ENCODE data around the gene CA5A. TPM values are rescaled to one million over a fixed set of nuclear protein-coding genes. Genes with fewer than 3 reads are reported as not detected.
"Not testable (repeated sequence)": the region's sequence is repeated elsewhere in the genome, so short reads cannot be mapped to it uniquely, and the experiment has no call there.

The CA5A gene
- total RNA-seq, 1 donor from 2014 or later = not detected

DNA sequence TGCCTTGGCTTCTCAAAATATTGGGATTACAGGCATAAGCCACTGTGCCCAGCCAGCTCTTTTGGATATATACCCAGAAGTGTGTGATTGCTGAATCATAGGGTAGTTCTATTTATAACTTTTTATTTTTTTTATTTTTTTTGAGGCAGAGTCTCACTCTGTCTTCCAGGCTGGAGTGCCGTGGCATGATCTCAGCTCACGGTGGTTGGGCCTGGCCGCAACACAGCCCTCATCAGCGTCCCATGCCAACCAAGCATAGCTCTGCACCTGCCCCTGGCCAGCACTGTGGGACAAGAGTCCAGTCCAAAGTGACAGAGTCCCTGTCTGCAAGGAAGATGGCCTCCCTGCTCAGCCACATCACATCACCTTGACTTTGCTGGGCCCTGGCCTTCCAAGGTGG is 42.3 kb downstream of the CA5A start:
- DNase-seq = not testable (repeated sequence)

DNA sequence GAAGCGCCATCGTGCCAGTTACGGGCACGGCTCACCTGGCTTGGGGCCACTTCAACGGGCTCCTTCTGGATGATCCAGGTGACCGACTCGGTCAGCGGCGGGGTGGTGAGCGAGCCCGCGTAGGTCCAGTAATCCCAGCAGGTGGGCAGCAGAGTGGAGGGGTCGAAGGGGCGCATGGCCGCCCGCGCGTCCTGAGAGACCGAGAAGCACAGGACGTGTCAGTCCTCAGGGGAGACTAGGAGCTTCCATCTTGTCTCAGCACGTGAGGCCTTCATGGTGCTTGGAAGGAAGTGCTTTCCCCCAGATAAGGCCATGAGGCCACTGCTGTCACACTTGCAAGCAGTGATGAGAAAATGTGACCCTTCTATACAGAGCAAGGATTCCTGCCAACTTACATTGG is 44.6 kb downstream of the CA5A start:
- no peak for DNase-seq

DNA sequence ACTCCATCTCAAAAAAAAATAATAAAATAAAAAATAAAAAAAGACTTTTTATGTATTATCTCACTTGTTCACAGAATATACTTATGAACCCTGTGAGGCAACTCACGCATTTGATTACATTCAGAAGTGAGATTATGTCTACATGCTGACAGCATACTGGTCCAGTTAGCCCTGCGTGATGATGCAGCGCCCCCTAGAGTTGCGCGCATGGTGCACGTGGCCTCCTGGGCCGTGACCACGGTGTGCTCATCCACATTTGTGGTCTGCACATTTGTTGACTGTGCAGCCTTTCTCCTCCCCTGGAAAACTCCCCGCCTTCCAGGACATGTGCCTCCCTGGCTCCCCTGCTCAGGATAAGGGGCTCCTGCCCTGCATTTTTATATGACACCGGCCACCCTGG is 46.6 kb downstream of the CA5A start:
- not testable (repeated sequence) for DNase-seq

GRCh38 chr16:87888346-87888745 is 48.0 kb downstream of the CA5A start:
- not testable (repeated sequence) for DNase-seq

- DNase-seq = not testable (repeated sequence)
Measured at GRCh38 chr16:87887931-87888330, 48.4 kb downstream of the CA5A start.

DNA sequence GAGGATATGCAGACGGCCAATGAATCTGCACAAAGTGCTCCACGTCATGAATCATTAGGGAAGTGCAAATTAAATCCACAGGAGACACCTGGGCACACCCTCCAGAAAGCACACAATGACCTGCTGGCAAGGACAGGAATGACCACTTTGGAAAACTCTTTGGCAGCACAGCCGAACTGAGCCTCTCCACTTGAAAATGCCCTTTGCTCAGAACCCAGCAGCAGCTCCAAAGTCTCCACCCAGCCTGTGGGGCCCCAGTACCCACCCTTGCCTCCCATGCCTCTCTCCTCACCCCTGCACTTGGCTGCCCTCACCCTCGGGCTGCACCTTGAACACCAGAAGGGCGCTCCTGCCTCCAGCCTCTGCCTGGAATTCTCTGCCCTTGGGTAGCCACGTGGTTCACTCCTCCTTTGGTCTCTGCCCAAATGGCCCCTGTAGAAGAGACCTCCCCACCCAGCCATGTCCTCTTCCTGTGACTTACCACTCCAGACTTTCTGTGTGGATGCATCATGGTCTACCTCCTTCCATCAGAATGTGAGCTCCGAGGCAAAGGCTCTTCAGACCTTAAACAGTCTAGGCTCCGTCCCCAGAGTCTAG is 50.9 kb downstream of the CA5A start:
- not testable (repeated sequence) for DNase-seq

GRCh38 chr16:87882436-87883019 is 53.8 kb downstream of the CA5A start:
- no peak for DNase-seq

GRCh38 chr16:87881324-87882200 is 54.8 kb downstream of the CA5A start:
- no peak for DNase-seq

GRCh38 chr16:87880117-87880696 is 56.1 kb downstream of the CA5A start:
- DNase-seq = no peak

GRCh38 chr16:87879411-87880013 is 56.8 kb downstream of the CA5A start:
- not testable (repeated sequence) for DNase-seq

DNA sequence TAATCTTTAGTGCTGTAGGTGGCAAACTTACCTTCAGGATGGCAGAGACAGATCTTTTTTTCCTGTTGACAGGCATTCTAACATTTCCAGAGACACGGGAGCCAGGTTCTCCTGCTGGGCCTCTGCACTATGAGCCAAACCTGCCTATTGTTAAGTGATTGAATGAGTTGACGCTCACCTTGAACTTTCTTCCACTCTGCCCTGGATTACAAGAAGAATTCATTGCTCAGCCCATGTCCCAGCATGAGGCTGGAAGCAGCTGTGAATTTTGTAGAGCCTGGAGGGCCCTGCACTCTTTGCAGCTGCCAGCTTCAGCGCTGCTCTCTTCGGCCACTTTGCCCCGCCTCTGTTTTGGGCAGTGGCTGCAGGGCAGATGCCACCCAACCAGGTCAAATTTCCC is 57.6 kb downstream of the CA5A start:
- DNase-seq = no peak

- DNase-seq = no peak
Measured at GRCh38 chr16:87877942-87878507, 58.3 kb downstream of the CA5A start.

- DNase-seq = no peak
Measured at GRCh38 chr16:87874639-87875427, 61.5 kb downstream of the CA5A start.

- DNase-seq = not testable (repeated sequence)
Measured at GRCh38 chr16:87870418-87871291, 65.7 kb downstream of the CA5A start.

GRCh38 chr16:87869879-87870417 is 66.4 kb downstream of the CA5A start:
- DNase-seq = not testable (repeated sequence)

GRCh38 chr16:87869061-87869878 is 67.1 kb downstream of the CA5A start, which contains the start of gene SLC7A5:
Gene SLC7A5, minus strand, starts transcription at chr16:87869507. Its CDS starts 85 bp downstream, at chr16:87869422.
- peak; percentile 60 for DNase-seq

GRCh38 chr16:87868254-87869029 is 67.9 kb downstream of the CA5A start:
- peak; percentile 40 for DNase-seq
